HCT116 (cell line): ENCODE data around the gene LYST. TPM values are rescaled to one million over a fixed set of nuclear protein-coding genes. Genes with fewer than 3 reads are reported as not detected.

Experiments used
- ATAC-seq: fragments of 200-7000 bp; cut with Tn5 transposase; 2 replicates; pipeline ENCODE4 v1.9.1; 2020; ENCODE audit warnings: mild to moderate bottlenecking, moderate library complexity
- BruUV-seq: library from RNA; stranded (reverse); fragments of 400-500 nt; replicated peaks from 2 replicates; lab custom pipeline; 2021; lab: Mats Ljungman, UMichigan
- CTCF ChIA-PET: fragments of 300-600 bp; sonication (Branson Sonifier 250); formaldehyde crosslinking; loops from one replicate; lab custom pipeline; 2021; ENCODE audit warnings: antibody characterized with exemption; lab: Charles Lee
- POLR2A ChIA-PET: fragments of 300-600, 350-600 bp; sonication (Branson Sonifier 250); formaldehyde crosslinking; loops from one replicate; lab custom pipeline; 2021; ENCODE audit warnings: antibody characterized with exemption; lab: Charles Lee
- RAD21 ChIA-PET, 2 experiments: fragments of 300-600 bp; sonication (Branson Sonifier 250); formaldehyde crosslinking; loops; one replicate each; lab custom pipeline; 2023; ENCODE audit warnings: low total read pairs in 2 of 2; ENCODE audit not compliant: uncharacterized antibody in 2 of 2, unreplicated experiment in 2 of 2, low non-redundant PET in 1 of 2; lab: Charles Lee
- DNase-seq: peaks from one replicate; pipeline ENCODE4 v3.0.0-alpha.2; 2010; ENCODE audit warnings: low read depth, low spot score
- H2AFZ ChIP-seq: fragments of 200-600 bp; shearing (Covaris generic), sonication (generic); 2 replicates; pipeline ENCODE4 v1.6.1; 2017; ENCODE audit warnings: low read depth, mixed run types, mixed read lengths, antibody characterized with exemption, low read length; ENCODE audit not compliant: poor library complexity, severe bottlenecking
- H3K27ac ChIP-seq: 2 replicates; pipeline ENCODE4 v1.5.1; 2012; ENCODE audit warnings: low read depth, low read length
- H3K27me3 ChIP-seq: fragments of 200-600 bp; sonication (generic); 2 replicates; pipeline ENCODE4 v1.6.1; 2016; ENCODE audit warnings: mixed run types, low read length, mixed read lengths; ENCODE audit not compliant: insufficient read depth
- H3K36me3 ChIP-seq, 2 experiments: fragments of 200-500 bp in 1 of 2; fragments of 200-600 bp in 1 of 2; sonication (Bioruptor generic) in 1 of 2; sonication (generic) in 1 of 2; 2 replicates each; pipeline versions ENCODE4 v1.5.1 to v1.6.1; 2014 to 2016; ENCODE audit warnings: low read length in 2 of 2, inconsistent platforms in 1 of 2, mixed read lengths in 1 of 2, mixed run types in 1 of 2; ENCODE audit not compliant: insufficient read depth in 2 of 2, control insufficient read depth in 1 of 2
- H3K4me1 ChIP-seq, 2 experiments: fragments of 200-600 bp in 1 of 2; sonication (generic) in 1 of 2; 2 replicates each; pipeline versions ENCODE4 v1.5.1 to v1.6.1; 2012 to 2017; ENCODE audit warnings: low read length in 2 of 2, inconsistent platforms in 1 of 2, mild to moderate bottlenecking in 1 of 2, mixed read lengths in 1 of 2, mixed run types in 1 of 2, moderate library complexity in 1 of 2; ENCODE audit not compliant: insufficient read depth in 2 of 2, control insufficient read depth in 1 of 2
- H3K4me2 ChIP-seq: fragments of 200-600 bp; sonication (generic); 2 replicates; pipeline ENCODE4 v1.6.1; 2017; ENCODE audit warnings: mixed run types, low read length, mixed read lengths
- H3K4me3 ChIP-seq, 2 experiments: fragments of 200-600 bp in 1 of 2; sonication (generic) in 1 of 2; replicated peaks in 1 of 2; 2 replicates each; pipeline ENCODE4 v1.5.1; 2011 to 2016; ENCODE audit warnings: low read length in 2 of 2, control low read depth in 1 of 2, low read depth in 1 of 2, mild to moderate bottlenecking in 1 of 2, mixed read lengths in 1 of 2, mixed run types in 1 of 2
- H3K79me2 ChIP-seq: fragments of 200-600 bp; sonication (generic); 2 replicates; pipeline ENCODE4 v1.6.1; 2017; ENCODE audit warnings: mild to moderate bottlenecking, mixed run types, low read length, moderate library complexity, mixed read lengths; ENCODE audit not compliant: insufficient read depth
- H3K9ac ChIP-seq: fragments of 200-600 bp; sonication (generic); 2 replicates; pipeline ENCODE4 v1.6.1; 2016; ENCODE audit warnings: low read length, mixed read lengths
- H3K9me2 ChIP-seq: fragments of 200-600 bp; sonication (generic), shearing (Covaris generic); 2 replicates; pipeline ENCODE4 v1.6.1; 2017; ENCODE audit warnings: mixed run types, mild to moderate bottlenecking, moderate library complexity; ENCODE audit not compliant: insufficient read depth
- H3K9me3 ChIP-seq, 2 experiments: fragments of 200-500 bp in 1 of 2; fragments of 200-600 bp in 1 of 2; sonication (Bioruptor generic) in 1 of 2; sonication (generic) in 1 of 2; 2 replicates each; pipeline ENCODE4 v1.6.1; 2014 to 2017; ENCODE audit warnings: low read length in 2 of 2, mixed read lengths in 2 of 2, inconsistent platforms in 1 of 2, low read depth in 1 of 2, mild to moderate bottlenecking in 1 of 2, mixed run types in 1 of 2, moderate library complexity in 1 of 2; ENCODE audit not compliant: control insufficient read depth in 1 of 2, insufficient read depth in 1 of 2
- H4K20me1 ChIP-seq: fragments of 200-600 bp; sonication (generic), shearing (Covaris generic); 2 replicates; pipeline ENCODE4 v1.6.1; 2017; ENCODE audit warnings: mixed run types, mild to moderate bottlenecking, moderate library complexity; ENCODE audit not compliant: insufficient read depth
- CBX3 ChIP-seq: IDR thresholded peaks from 2 replicates; pipeline ENCODE4 v1.6.1; 2012; ENCODE audit warnings: low read depth
- CTCF ChIP-seq, 3 experiments: fragments of 200-600 bp in 1 of 3; sonication (generic) in 1 of 3; IDR thresholded peaks in 2 of 3; conservative IDR thresholded peaks in 1 of 3; 2 replicates each; pipeline ENCODE4 v1.5.1; 2012 to 2017; ENCODE audit warnings: low read depth in 2 of 3, low read length in 2 of 3, antibody characterized with exemption in 1 of 3, borderline replicate concordance in 1 of 3, control low read depth in 1 of 3, mild to moderate bottlenecking in 1 of 3, mixed read lengths in 1 of 3, mixed run types in 1 of 3, moderate library complexity in 1 of 3; ENCODE audit not compliant: insufficient read depth in 1 of 3
- EZH2phosphoT487 ChIP-seq: fragments of 200-600 bp; IDR thresholded peaks from 2 replicates; pipeline ENCODE4 v1.6.1; 2018; ENCODE audit warnings: antibody characterized with exemption, borderline replicate concordance
- FOSL1 ChIP-seq: IDR thresholded peaks from 2 replicates; pipeline ENCODE4 v1.6.1; 2012; ENCODE audit warnings: low read depth
- JUND ChIP-seq: IDR thresholded peaks from 2 replicates; pipeline ENCODE4 v1.6.1; 2012
- MAX ChIP-seq: IDR thresholded peaks from 2 replicates; pipeline ENCODE4 v1.6.1; 2012
- POLR2A ChIP-seq: IDR thresholded peaks from 2 replicates; pipeline ENCODE4 v1.7.0; 2011; ENCODE audit warnings: borderline replicate concordance; ENCODE audit not compliant: insufficient read depth, insufficient read length; ENCODE audit errors: extremely low read depth
- POLR2AphosphoS5 ChIP-seq: IDR thresholded peaks from 2 replicates; pipeline ENCODE4 v1.6.1; 2011; ENCODE audit warnings: mild to moderate bottlenecking, low read depth, low read length, moderate library complexity
- SIN3A ChIP-seq: IDR thresholded peaks from 2 replicates; pipeline ENCODE4 v1.6.1; 2012; ENCODE audit warnings: low read depth
- SP1 ChIP-seq: IDR thresholded peaks from 2 replicates; pipeline ENCODE4 v1.6.1; 2012; ENCODE audit warnings: low read depth
- TCF7L2 ChIP-seq: IDR thresholded peaks from 2 replicates; pipeline ENCODE4 v1.7.0; 2011; ENCODE audit warnings: borderline replicate concordance, inconsistent platforms; ENCODE audit not compliant: insufficient read depth, insufficient read length; ENCODE audit errors: extremely low read depth
- ZFX ChIP-seq: fragments of 450-650 bp; IDR thresholded peaks from 2 replicates; pipeline ENCODE4 v1.6.1; 2017
- ZNF274 ChIP-seq: fragments of 200-500 bp; sonication (Bioruptor generic); IDR thresholded peaks from 2 replicates; pipeline ENCODE4 v1.6.1; 2014; ENCODE audit warnings: mild to moderate bottlenecking, low read depth, low read length, inconsistent platforms
- intact Hi-C: fragments of 100-400 bp; cut with micrococcal nuclease; formaldehyde crosslinking; loops from 2 replicates; pipeline ENCODE4 v1.10.0; 2022
- total RNA-seq: library from RNA; stranded (reverse); gene quantifications from one replicate; pipeline ENCODE4 v1.2.1, GENCODE V29; 2021; ENCODE audit not compliant: unreplicated experiment

LYST gene
- total RNA-seq, 1 experiment from 2014 or later = 6.6 TPM

DNA sequence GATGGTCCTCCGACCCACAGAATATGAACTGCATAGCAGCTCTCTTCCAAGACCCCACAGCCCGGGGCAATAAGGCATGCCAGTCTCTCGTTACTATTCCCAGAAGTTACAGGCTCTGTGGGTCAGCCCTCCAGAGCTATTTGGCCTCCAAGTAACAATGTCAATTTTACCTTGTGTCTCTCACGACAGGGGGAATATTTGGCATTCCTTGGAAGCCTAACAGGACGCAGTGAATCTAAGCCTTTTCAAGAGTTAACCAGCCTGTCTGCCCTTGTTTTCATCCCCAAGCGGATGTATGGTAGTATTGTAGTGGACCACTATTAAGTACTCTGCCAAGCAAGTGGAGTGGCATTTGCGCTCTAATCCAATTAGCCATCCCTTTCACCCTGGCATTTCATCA is 192.7 kb downstream of the LYST start (continued):
- TF ChIP-seq CTCF (IDR thresholded peaks at IDR 0.05 in 2 of 3, conservative IDR thresholded peaks at IDR 0.05 in 1 of 3; ENCODE audit: borderline replicate concordance in 1 of 3, insufficient read depth in 1 of 3, low read depth in 2 of 3, low read length in 2 of 3) (no peak), SIN3A (no peak), TCF7L2 (no peak), SP1 (no peak), EZH2phosphoT487 (no peak), POLR2A (no peak), MAX (no peak), CBX3 (no peak), ZNF274 (no peak), POLR2AphosphoS5 (no peak), ZFX (no peak), JUND (no peak)

DNA sequence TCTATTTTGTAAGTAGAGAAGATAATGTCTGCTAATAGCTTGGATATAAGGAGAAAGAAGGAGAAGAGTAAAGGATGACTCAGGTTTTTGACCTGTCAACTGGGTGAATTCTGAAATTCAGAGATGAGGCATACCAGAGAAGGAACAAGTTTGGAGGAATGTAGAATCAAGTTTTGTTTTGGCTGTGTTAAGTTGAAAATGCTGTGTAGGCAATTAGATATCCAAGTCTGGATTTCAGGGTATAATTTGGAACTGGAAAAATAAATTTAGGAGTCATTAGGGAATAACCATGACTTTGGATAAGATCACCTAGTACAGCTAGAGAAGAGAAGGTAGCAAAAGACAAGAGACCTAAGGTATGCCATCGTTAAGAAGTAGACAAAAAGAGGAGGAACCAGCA is 194.7 kb downstream of the LYST start:
- ChIA-PET POLR2A (no interaction called here), RAD21 (no interaction called here), CTCF (no interaction called here)
- DNase-seq (no peak), ATAC-seq (no peak)
- TF ChIP-seq CBX3 (no peak), CTCF (IDR thresholded peaks at IDR 0.05 in 2 of 3, conservative IDR thresholded peaks at IDR 0.05 in 1 of 3; ENCODE audit: borderline replicate concordance in 1 of 3, insufficient read depth in 1 of 3, low read depth in 2 of 3, low read length in 2 of 3) (no peak), FOSL1 (no peak), TCF7L2 (no peak)
- H3K4me1 ChIP-seq = no peaks in the 10 kb centered on the region
- no TSS peak for BruUV-seq
- H2AFZ ChIP-seq = no peak overlapping the region
- 0 out of 4 replicates have a peak, but pooled peaks cover 0 to 7% of the 10 kb centered on the region in 2 experiments for H3K36me3 ChIP-seq
- peaks cover 21 to 25% of the 10 kb centered on the region in 2 experiments; a peak in 3 of 4 replicates for H3K9me3 ChIP-seq
- no peaks in the 10 kb centered on the region for H3K27me3 ChIP-seq
- no peak overlapping the region for H3K4me2 ChIP-seq
- H3K4me3 ChIP-seq = no peak overlapping the region
- no peak overlapping the region for H3K9ac ChIP-seq
- H3K9me2 ChIP-seq = no peaks in the 10 kb centered on the region
- no peaks in the 10 kb centered on the region for H3K79me2 ChIP-seq
- no peak overlapping the region for H3K27ac ChIP-seq
- intact Hi-C loops = no loop called here
- H4K20me1 ChIP-seq = no peaks in the 10 kb centered on the region
